Stimulated activated naive CD8-positive, alpha-beta T cell treated with anti-CD3 and anti-CD28 coated beads, Interleukin-15, Interleukin-2, amounts not matched to agents 100 ng/mL and 50 ng/mL, for 24 hours (primary cell): ENCODE data around the gene MAPK8IP1.

Experiments used
- H3K27ac Mint-ChIP-seq: one replicate; pipeline ENCODE4 v1.8.0; 2021; ENCODE audit warnings: mild to moderate bottlenecking, mixed read lengths
- H3K27me3 Mint-ChIP-seq: one replicate; pipeline ENCODE4 v1.8.0; 2021; ENCODE audit warnings: mixed read lengths
- H3K36me3 Mint-ChIP-seq: one replicate; pipeline ENCODE4 v1.8.0; 2021; ENCODE audit warnings: low read depth, mixed read lengths
- H3K4me1 Mint-ChIP-seq: one replicate; pipeline ENCODE4 v1.8.0; 2021; ENCODE audit warnings: low read depth, mixed read lengths
- H3K4me3 Mint-ChIP-seq: one replicate; pipeline ENCODE4 v1.8.0; 2021; ENCODE audit warnings: mild to moderate bottlenecking, mixed read lengths
- H3K9me3 Mint-ChIP-seq: one replicate; pipeline ENCODE4 v1.8.0; 2021; ENCODE audit warnings: mixed read lengths

Gene MAPK8IP1

DNA sequence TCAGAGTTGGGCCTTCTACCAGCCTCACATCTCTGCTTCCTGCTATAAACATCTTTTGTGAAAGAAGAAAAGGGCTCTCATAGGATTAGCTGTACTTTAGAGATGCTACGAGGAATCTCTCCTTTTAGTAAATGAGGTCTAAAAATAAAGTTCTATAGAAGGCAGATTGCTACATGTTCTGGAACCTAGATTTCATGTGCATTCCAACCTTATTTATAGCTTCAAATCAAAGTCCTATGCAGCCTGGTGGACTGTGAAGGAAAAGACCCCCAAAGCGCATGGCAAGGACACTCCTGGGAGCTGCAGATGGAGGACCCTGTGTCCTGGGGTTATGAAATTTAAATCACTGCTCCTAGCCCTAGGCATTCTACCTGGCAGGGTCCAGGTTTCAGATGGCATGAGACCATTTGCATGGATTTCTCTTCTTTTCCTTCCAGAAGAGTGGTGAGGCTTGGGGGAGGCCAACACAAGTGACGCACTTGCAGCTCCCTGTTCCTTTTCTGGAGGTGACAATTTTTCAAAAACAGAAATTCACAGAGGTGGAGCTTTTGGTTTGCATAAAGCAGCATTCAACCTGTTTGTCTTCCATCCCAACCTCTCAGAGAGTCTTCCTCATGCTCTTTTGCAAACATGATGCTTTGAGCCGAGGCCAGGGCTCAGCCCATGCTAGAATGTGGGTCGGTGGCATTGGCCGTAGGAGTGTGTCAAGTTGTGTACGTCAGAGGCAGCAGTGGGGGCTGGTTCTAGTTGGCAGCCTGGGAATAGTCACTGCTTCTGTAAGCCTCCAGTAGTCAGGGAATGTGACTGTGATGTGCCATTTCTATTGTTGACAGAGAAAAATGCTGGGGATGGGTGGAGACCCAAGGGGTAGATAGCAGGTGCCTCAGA, 31.9 kb upstream of the MAPK8IP1 start:
- peaks cover 32% of the 10 kb centered on the region for H3K4me1 Mint-ChIP-seq
- no peak overlapping the region for H3K4me3 Mint-ChIP-seq
- H3K27me3 Mint-ChIP-seq, result no peaks in the 10 kb centered on the region
- H3K36me3 Mint-ChIP-seq, result peaks cover 21% of the 10 kb centered on the region
- H3K27ac Mint-ChIP-seq, result no peak overlapping the region
- no peaks in the 10 kb centered on the region for H3K9me3 Mint-ChIP-seq

GRCh38 chr11:45855308-45855707, 30.1 kb upstream of the MAPK8IP1 start:
- Mint-ChIP-seq H3K27me3 (no peaks in the 10 kb centered on the region), H3K9me3 (no peaks in the 10 kb centered on the region), H3K27ac (no peak overlapping the region), H3K4me3 (no peak overlapping the region), H3K4me1 (peaks cover 18% of the 10 kb centered on the region), H3K36me3 (peaks cover 31% of the 10 kb centered on the region)

DNA sequence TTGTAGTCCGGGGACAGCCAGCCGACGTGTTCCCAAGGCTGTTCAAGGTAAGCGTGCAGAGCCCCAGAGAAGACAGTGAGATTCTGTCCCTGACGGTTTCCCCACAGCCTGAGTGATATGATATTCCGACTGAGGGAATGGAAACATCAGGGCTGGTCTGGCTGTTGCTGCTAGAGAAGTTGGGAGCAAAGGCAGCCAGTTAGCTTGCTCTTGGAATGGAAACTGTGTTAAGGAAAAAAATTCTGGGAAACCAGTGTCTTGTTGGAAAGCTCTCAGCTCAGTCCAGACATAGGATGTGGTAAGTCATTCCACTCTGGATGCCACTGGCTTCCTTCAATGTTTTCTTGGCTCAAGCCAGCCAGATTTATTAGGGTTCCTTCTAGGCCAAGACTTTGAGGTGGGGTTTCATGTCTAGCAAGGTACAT, 29.4 kb upstream of the MAPK8IP1 start:
- Mint-ChIP-seq H3K36me3 (peaks cover 31% of the 10 kb centered on the region), H3K27me3 (no peaks in the 10 kb centered on the region), H3K4me3 (no peak overlapping the region), H3K27ac (no peak overlapping the region), H3K4me1 (peaks cover 10% of the 10 kb centered on the region), H3K9me3 (no peaks in the 10 kb centered on the region)

DNA sequence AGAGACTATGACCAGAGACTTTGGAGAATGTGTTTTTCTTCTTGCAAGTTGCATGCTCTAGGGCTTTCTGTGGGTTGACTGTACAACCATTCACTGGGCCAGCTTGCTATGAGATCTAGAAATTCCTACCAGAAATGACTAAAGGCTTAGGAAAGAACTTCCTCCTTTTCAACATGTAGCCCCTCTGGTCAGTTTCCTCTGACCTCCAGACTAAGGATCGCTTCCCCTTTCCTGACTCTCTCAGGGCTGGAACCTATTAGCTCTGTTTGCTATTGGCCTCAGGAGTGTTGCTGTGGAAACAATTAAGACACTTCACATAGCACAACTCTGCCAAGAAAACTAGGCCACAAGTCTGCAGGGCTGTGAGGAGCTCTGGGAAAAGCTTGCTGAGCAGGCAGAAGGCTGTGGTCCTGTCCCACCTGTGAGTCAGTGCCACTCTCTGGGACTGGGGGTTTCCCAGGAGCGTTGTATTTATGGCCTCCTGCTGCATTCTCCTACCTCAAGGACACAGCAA, 27.4 kb upstream of the MAPK8IP1 start:
- H3K27ac Mint-ChIP-seq, result no peak overlapping the region
- H3K36me3 Mint-ChIP-seq, result peaks cover 47% of the 10 kb centered on the region
- no peak overlapping the region for H3K4me3 Mint-ChIP-seq
- peaks cover 4% of the 10 kb centered on the region for H3K4me1 Mint-ChIP-seq
- no peaks in the 10 kb centered on the region for H3K9me3 Mint-ChIP-seq
- no peaks in the 10 kb centered on the region for H3K27me3 Mint-ChIP-seq

DNA sequence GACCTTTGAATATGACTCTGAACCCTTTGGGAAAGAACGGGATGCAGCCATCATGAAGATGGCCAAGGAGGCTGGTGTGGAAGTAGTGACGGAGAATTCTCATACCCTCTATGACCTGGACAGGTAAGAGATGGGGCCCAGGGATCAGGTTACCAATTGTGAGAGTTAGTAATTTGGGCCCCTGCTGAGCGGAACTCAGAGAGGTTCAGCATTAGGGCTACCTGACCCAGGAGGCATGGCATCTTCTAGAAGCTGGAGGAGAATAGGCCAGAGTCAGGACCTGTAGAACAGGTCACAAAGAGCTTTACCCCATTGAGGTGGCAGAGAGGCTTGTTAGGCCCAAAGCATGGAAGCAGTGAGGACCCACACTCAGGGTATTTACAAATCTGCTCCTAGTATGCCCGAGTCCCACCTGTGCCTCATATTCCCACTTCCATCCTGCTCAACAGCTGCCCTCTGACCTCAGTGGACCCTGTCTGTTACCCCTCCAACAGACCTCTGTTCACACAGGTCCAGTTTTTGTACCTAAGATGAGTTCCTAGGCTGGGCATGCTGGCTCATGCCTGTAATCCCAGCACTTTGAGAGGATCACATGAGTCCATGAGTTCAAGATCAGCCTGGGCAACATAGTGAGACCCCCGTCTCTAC, 26.6 kb upstream of the MAPK8IP1 start:
- no peak overlapping the region for H3K4me3 Mint-ChIP-seq
- peaks cover 3% of the 10 kb centered on the region for H3K4me1 Mint-ChIP-seq
- no peaks in the 10 kb centered on the region for H3K27me3 Mint-ChIP-seq
- peaks cover 53% of the 10 kb centered on the region for H3K36me3 Mint-ChIP-seq
- H3K9me3 Mint-ChIP-seq, result no peaks in the 10 kb centered on the region
- H3K27ac Mint-ChIP-seq, result no peak overlapping the region

GRCh38 chr11:45859661-45860140, 25.8 kb upstream of the MAPK8IP1 start:
- no peak overlapping the region for H3K27ac Mint-ChIP-seq
- H3K4me1 Mint-ChIP-seq, result no peaks in the 10 kb centered on the region
- H3K9me3 Mint-ChIP-seq, result no peaks in the 10 kb centered on the region
- H3K27me3 Mint-ChIP-seq, result no peaks in the 10 kb centered on the region
- peaks cover 53% of the 10 kb centered on the region for H3K36me3 Mint-ChIP-seq
- H3K4me3 Mint-ChIP-seq, result no peak overlapping the region

GRCh38 chr11:45860348-45860747, 25.1 kb upstream of the MAPK8IP1 start:
- Mint-ChIP-seq H3K4me3 (no peak overlapping the region), H3K36me3 (peaks cover 53% of the 10 kb centered on the region), H3K27me3 (no peaks in the 10 kb centered on the region), H3K9me3 (no peaks in the 10 kb centered on the region), H3K27ac (no peak overlapping the region), H3K4me1 (no peaks in the 10 kb centered on the region)

GRCh38 chr11:45860764-45861510, 24.5 kb upstream of the MAPK8IP1 start:
- H3K27me3 Mint-ChIP-seq, result no peaks in the 10 kb centered on the region
- no peak overlapping the region for H3K4me3 Mint-ChIP-seq
- no peaks in the 10 kb centered on the region for H3K9me3 Mint-ChIP-seq
- H3K36me3 Mint-ChIP-seq, result peaks cover 54% of the 10 kb centered on the region
- no peaks in the 10 kb centered on the region for H3K4me1 Mint-ChIP-seq
- no peak overlapping the region for H3K27ac Mint-ChIP-seq

- Mint-ChIP-seq H3K9me3 (no peaks in the 10 kb centered on the region), H3K4me1 (no peaks in the 10 kb centered on the region), H3K27me3 (no peaks in the 10 kb centered on the region), H3K27ac (no peak overlapping the region), H3K36me3 (peaks cover 57% of the 10 kb centered on the region), H3K4me3 (no peak overlapping the region)
Observed at GRCh38 chr11:45864041-45864440, 21.4 kb upstream of the MAPK8IP1 start.

- Mint-ChIP-seq H3K4me1 (no peaks in the 10 kb centered on the region), H3K4me3 (no peak overlapping the region), H3K9me3 (no peaks in the 10 kb centered on the region), H3K27me3 (no peaks in the 10 kb centered on the region), H3K36me3 (peaks cover 58% of the 10 kb centered on the region), H3K27ac (no peak overlapping the region)
Observed at GRCh38 chr11:45869551-45869950, 15.9 kb upstream of the MAPK8IP1 start.

GRCh38 chr11:45870706-45871105, 14.7 kb upstream of the MAPK8IP1 start:
- no peaks in the 10 kb centered on the region for H3K4me1 Mint-ChIP-seq
- H3K27ac Mint-ChIP-seq, result no peak overlapping the region
- H3K36me3 Mint-ChIP-seq, result peaks cover 67% of the 10 kb centered on the region
- H3K4me3 Mint-ChIP-seq, result no peak overlapping the region
- no peaks in the 10 kb centered on the region for H3K9me3 Mint-ChIP-seq
- no peaks in the 10 kb centered on the region for H3K27me3 Mint-ChIP-seq

- Mint-ChIP-seq H3K4me1 (no peaks in the 10 kb centered on the region), H3K27me3 (no peaks in the 10 kb centered on the region), H3K36me3 (peaks cover 64% of the 10 kb centered on the region), H3K9me3 (no peaks in the 10 kb centered on the region), H3K4me3 (no peak overlapping the region), H3K27ac (no peak overlapping the region)
Observed at GRCh38 chr11:45871638-45872037, 13.8 kb upstream of the MAPK8IP1 start.

DNA sequence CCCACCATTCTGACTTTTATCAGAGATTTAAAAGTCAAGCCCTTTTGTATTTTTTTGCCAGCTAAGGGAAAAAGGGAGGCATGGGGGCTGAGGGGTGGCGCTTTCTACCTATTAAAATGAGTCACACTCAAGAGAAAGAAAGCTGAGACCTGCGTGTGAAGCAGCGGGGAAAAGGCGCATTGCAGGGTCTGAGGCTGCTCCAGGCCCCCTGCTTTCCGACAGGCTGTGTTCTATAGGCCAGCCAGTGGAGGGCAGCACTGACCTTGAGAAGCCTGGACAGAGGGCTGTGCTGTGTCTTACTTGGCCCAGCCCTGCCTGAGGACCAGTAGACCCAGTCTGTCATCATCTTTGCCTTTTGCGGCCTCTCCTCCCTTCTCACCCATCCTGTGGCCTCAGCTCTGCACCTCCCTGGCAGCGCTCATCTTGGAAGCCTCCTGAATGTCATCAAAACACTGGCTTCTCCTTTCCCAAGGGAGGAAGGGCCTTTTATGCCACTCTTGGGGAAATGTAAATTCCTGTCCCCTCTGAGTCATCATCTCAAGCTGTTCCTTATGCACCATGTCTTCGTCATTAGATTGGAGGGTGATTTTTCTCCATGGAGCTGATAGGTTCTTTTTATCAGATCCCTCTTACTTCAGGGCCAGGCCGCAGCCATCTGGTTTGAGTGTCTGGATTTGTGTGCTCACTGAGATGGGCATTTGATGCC, 12.6 kb upstream of the MAPK8IP1 start:
- H3K27me3 Mint-ChIP-seq, result no peaks in the 10 kb centered on the region
- H3K36me3 Mint-ChIP-seq, result peaks cover 68% of the 10 kb centered on the region
- H3K4me1 Mint-ChIP-seq, result no peaks in the 10 kb centered on the region
- H3K4me3 Mint-ChIP-seq, result no peak overlapping the region
- H3K9me3 Mint-ChIP-seq, result no peaks in the 10 kb centered on the region
- no peak overlapping the region for H3K27ac Mint-ChIP-seq

DNA sequence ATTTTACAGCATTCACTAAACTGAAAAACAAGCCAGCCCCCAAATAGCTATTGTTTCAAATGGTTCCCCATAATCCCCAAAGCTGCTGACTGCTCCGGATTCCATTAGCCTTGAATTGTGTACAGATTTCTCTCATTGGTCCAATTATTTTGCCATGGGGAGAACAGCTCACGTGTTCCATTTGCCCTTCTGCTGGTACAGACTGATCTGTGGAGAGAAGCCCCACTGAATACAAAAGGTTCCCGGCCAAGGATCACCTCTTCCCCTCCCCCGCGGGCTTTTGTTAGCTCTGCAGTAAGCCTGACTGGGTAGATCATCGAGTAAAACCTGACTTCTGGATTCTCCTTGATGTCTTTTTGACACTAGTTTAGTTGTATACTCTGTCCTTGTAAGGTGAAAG, 9.1 kb upstream of the MAPK8IP1 start:
- peaks cover 57% of the 10 kb centered on the region for H3K36me3 Mint-ChIP-seq
- H3K27me3 Mint-ChIP-seq, result no peaks in the 10 kb centered on the region
- no peak overlapping the region for H3K4me3 Mint-ChIP-seq

More for the DNA sequence above, 9.1 kb upstream of the MAPK8IP1 start:
- Mint-ChIP-seq H3K4me1 (no peaks in the 10 kb centered on the region), H3K9me3 (no peaks in the 10 kb centered on the region), H3K27ac (no peak overlapping the region)
